HG03439 (cell line): ENCODE results near the gene ARL6IP1.
"Not testable (repeated sequence)": the region's sequence is repeated elsewhere in the genome, so short reads cannot be mapped to it uniquely, and the experiment has no call there.

ENCODE experiments used
- ATAC-seq: cut with Tn5 transposase; IDR thresholded peaks from one replicate; pipeline ENCODE4 v1.9.1; 2021; ENCODE audit warnings: mild to moderate bottlenecking, moderate library complexity; ENCODE audit not compliant: unreplicated experiment

Gene ARL6IP1

GRCh38 chr16:18800293-18800692, 1.1 kb downstream of the ARL6IP1 start:
- ATAC-seq, result no peak

DNA sequence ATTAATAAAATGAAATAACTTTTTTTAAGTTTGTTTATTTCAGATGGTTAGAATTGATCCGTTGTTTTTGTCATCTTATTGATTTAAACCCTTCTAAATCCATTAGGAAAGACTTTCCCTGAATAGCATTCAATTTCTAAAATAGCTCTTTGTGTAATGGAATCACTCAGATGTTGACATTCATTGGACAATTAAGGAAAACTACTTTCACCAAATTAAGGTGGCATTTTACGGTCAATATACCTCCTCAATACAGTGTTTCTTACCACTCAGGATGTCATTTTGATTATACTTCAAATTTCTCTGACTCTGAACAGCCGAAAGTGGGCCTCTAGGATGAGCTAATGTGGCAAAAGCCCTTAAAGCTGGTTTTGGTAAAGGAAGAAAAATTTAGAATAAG, 1.8 kb downstream of the ARL6IP1 start:
- ATAC-seq, result no peak

DNA sequence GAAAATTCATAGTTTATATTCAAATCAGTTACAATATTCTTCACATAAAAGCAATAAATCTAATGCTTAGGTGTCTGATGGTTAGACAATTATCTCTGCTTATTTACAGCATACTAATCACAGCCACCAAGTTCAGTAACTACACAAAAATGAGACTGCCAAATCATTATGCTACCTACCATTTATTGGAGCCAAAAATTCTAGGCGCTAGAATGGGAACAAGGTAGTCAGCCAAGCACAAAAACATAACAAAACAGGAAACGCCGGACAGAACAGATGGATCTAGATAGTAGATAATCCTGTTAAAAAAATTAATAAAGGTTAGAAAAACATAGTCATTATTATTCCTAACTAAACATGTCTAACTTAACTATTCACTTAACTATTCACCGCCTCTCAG, 3.6 kb downstream of the ARL6IP1 start:
- no peak for ATAC-seq

DNA sequence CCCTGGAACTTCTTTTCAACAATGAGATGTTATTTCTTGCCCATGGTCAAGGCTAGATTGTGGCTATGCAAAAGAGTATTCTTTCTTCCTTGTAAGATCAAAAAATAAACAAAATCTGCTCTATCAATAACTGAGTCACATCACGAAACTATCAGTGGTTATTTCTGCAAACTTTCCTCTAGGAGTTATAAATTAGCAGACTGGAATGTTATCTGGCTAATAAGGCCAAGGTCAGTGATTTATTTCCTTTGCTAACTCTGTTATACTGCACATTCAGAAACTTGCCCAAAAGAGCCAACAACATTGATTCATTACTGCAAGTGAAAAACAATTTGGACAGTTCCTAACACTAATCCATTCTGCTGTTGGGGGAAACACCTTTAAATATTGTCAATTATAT, 5.0 kb downstream of the ARL6IP1 start:
- no peak for ATAC-seq

DNA sequence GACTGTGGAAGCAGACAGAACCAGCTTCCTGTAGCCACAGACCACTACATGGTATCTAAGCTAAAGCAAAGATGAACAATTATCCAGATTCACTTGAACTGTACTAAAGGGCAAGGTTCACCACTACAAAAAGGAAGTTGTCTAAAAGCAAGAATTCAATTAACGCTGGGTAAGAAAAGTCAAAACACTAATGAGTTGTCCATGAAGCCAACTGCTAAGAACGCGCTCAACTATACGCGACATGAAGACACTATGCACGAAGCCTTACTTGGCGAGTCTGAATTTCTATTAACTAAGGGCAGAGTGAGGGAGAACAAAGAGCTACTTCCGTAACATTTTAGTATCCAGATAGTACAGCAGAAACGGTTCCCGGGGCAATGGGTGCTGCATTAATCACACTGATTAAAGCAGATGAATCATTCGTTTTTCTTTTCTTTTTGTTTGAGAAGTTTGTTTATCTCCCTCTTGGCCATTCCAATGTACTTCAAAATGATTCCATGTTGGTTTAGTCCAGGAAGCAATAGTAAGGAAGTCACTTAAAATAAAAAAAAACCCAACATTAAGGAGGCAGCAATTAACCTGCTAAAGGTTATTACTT, 8.4 kb downstream of the ARL6IP1 start:
- ATAC-seq, result no peak

DNA sequence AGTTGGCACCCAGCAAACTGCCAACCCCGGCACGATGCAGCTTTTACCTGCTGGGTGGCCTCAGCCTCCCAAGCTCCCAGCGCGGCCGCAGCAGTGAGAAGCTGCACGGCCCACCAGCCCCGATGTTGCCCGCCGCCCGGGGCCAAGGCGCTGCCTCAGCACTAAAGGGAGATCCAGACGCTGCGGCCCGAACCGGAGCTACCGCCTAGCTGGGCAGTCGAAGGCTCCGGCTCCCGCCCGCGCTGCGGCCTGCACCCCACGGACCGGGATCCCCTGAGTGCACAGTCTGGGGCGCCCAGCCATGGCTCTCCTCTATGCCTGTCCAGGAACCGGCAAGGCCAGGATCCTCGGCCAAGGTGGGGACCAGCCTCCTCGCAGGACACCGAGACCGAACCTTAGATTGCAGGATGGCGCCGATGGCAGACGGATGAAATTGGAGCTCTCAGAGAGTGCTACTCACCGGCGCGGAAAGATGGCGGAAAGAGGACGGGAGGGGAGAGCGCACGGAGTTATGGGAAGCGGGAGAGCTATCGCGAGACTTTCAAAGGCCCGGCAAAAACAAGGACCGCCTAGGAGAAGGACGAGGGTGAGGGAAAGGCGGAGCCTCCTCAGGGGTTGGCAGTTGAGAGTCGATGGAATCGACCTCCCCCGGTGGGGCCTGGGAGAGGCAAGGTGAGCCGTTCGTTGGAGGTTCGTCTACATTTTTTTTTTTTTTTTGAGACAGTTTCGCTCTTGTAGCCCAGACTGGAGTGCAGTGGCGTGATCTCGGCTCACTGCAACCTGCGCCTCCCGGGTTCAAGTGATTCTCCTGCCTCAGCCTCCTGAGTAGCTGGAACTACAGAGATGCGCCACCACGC, 11.3 kb downstream of the ARL6IP1 start, which contains the start of gene RPS15A:
Gene RPS15A, minus strand, starts transcription at position 485 of the 857 bp plus-strand sequence. CDS start 1,221 bp downstream, outside the sequence.
- peak; percentile 92 for ATAC-seq

- ATAC-seq, result no peak
These were observed 11.9 kb downstream of the ARL6IP1 start for GRCh38 chr16:18789515-18789849.

GRCh38 chr16:18788828-18789514, 12.4 kb downstream of the ARL6IP1 start:
- no peak for ATAC-seq

GRCh38 chr16:18784917-18785623, 16.3 kb downstream of the ARL6IP1 start:
- ATAC-seq, result no peak

- ATAC-seq, result no peak
These were observed 17.7 kb downstream of the ARL6IP1 start for GRCh38 chr16:18783430-18784341.

DNA sequence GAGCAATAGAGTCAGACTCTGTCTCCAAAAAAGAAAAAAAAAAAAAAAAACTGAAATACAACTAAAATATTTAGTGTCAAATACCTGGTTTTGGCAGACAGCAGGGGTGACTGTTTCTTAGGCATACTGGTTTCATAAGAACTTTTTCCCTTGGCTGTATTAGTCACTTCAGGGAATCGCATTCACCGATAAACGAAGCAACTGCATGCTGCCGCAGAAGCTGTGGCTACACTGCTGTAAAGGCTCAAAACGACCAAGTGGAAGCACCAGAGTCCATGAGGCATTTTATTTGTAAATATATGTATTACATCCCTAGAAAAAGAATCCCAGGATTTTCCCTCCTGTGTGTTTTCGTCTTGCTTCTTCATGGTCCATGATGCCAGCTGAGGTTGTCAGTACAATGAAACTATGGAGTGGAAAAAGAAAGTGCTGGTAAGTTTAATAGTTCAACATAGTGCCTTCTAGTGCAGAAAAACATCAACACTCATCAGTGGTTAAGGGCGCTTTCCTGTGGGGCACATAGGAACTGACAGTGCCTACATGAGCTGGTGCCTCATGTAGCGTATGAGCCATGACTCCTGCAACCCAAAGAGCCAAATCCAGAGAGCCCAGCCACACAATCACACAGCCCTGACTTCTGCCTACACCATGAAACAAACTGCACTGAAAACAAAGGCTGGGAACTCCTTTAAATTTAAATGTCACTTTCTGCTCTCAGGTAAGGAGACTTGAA, 18.5 kb downstream of the ARL6IP1 start:
- no peak for ATAC-seq

- not testable (repeated sequence) for ATAC-seq
These were observed 20.1 kb downstream of the ARL6IP1 start for GRCh38 chr16:18781232-18781631.

GRCh38 chr16:18780460-18781026, 20.8 kb downstream of the ARL6IP1 start:
- ATAC-seq, result not testable (repeated sequence)

GRCh38 chr16:18777664-18778063, 23.7 kb downstream of the ARL6IP1 start:
- not testable (repeated sequence) for ATAC-seq

DNA sequence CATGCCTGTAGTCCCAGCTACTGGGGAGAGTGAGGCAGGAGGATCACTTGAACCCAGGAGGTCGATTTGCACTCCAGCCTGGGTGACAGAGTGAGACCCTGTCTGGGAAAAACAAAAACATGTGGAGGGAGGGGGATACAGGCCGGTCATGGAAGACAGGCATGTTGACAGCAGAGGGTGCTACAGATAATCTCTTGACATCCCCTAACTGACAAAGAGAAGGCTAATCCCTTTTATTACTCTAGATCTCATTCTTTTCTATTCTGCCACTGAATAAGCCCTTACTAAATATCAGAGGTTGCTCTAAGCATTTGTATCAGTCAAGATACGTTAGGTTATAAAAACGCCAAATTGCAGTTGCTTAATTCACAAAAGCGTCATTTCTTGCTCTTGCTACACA, 25.0 kb downstream of the ARL6IP1 start:
- not testable (repeated sequence) for ATAC-seq

DNA sequence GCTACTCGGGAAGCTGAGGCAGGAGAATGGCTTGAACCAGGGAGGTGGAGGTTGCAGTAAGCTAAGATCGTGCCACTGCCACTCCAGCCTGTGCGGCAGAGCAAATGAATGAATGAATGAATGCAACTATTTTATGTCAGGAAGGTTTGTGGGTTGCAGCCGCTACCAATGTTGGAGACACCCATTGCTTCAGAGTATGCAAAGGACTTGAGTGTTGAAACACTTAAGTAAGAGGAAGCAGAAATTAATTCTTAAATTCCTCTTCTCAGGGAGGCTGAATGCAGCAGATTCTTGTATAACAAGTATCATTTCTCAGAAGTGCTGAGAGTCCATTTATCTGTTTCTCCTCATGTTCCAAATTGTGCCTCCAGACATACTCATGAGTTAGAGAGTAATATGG, 26.7 kb downstream of the ARL6IP1 start:
- ATAC-seq, result not testable (repeated sequence)

DNA sequence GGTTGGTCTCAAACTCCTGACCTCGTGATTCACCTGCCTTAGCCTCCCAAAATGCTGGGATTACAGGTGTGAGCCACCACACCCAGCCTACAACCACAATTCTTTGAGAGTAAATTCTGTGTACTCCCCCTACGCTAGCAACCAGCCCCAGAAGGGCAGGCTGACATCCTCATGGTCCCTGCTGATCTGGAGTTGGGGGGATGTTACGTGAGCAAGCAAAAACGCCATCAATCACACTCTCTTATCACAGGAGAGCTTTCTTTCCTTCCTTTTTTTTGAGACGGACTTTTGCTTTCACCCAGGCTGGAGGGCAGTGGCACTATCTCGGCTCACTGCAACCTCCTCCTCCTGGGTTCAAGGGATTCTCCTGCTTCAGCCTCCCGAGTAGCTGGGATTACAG, 29.2 kb downstream of the ARL6IP1 start:
- not testable (repeated sequence) for ATAC-seq

GRCh38 chr16:18770336-18770962, 30.9 kb downstream of the ARL6IP1 start:
- ATAC-seq, result not testable (repeated sequence)

DNA sequence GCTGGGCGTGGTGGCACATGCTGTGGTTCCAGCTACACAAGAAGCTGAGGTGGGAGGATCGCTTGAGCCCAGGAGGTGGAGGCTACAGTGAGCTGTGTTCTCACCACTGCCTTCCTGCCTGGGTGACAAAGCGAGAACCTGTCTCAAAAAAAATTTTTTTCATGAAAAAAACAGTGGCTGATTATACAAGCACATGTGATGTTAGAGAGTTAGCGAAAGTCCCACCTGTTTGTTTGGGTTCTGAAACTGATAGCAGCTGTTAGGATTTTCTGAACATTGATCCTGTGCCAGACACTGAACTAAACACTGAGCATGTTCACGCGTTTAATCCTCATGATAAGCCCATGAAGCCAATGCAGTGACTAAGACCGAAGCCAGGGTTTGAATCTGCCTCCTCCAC, 34.1 kb downstream of the ARL6IP1 start:
- not testable (repeated sequence) for ATAC-seq
